GM23338 (cell line): ENCODE data around the gene AKAP13. TPM values are rescaled to one million over a fixed set of nuclear protein-coding genes. Genes with fewer than 3 reads are reported as not detected.

Source experiments
- ATAC-seq: fragments of 200-7000 bp; cut with Tn5 transposase; 3 replicates; pipeline ENCODE4 v1.9.1; 2020
- DNase-seq: peaks from one replicate; pipeline ENCODE4 v3.0.0-alpha.2; 2015; ENCODE audit warnings: low spot score
- H2AFZ ChIP-seq: fragments of 200-600 bp; sonication (generic); 2 replicates; pipeline ENCODE4 v1.8.0; 2016; ENCODE audit warnings: antibody characterized with exemption, mild to moderate bottlenecking, moderate library complexity
- H3F3A ChIP-seq: fragments of 200-600 bp; sonication (generic); replicated peaks from 2 replicates; pipeline ENCODE4 v1.8.0; 2017; ENCODE audit warnings: antibody characterized with exemption, mixed run types, low read depth
- H3K27ac ChIP-seq: fragments of 200-600 bp; sonication (generic); 2 replicates; pipeline ENCODE4 v1.6.1; 2016; ENCODE audit warnings: low read depth
- H3K27me3 ChIP-seq: fragments of 200-600 bp; sonication (generic); 2 replicates; pipeline ENCODE4 v1.8.0; 2016; ENCODE audit warnings: mild to moderate bottlenecking, mixed run types, moderate library complexity; ENCODE audit not compliant: insufficient read depth
- H3K36me3 ChIP-seq: fragments of 200-600 bp; sonication (generic); 2 replicates; pipeline ENCODE4 v1.8.0; 2016; ENCODE audit warnings: mild to moderate bottlenecking; ENCODE audit not compliant: insufficient read depth
- H3K4me1 ChIP-seq: fragments of 200-600 bp; sonication (generic); 2 replicates; pipeline ENCODE4 v1.8.0; 2016; ENCODE audit warnings: mild to moderate bottlenecking, moderate library complexity; ENCODE audit not compliant: insufficient read depth
- H3K4me2 ChIP-seq: fragments of 200-600 bp; sonication (generic); 2 replicates; pipeline ENCODE4 v1.7.1; 2017; ENCODE audit warnings: mixed run types
- H3K4me3 ChIP-seq: fragments of 200-600 bp; sonication (generic); 2 replicates; pipeline ENCODE4 v1.6.1; 2016; ENCODE audit warnings: mixed run types
- H3K79me2 ChIP-seq: fragments of 200-600 bp; sonication (generic); replicated peaks from 2 replicates; pipeline ENCODE4 v1.8.0; 2017; ENCODE audit warnings: mild to moderate bottlenecking; ENCODE audit not compliant: insufficient read depth
- H3K9me2 ChIP-seq: fragments of 200-600 bp; sonication (generic); 2 replicates; pipeline ENCODE4 v1.8.0; 2017; ENCODE audit not compliant: insufficient read depth
- H4K20me1 ChIP-seq: fragments of 200-600 bp; sonication (generic); replicated peaks from 2 replicates; pipeline ENCODE4 v1.8.0; 2017; ENCODE audit warnings: mild to moderate bottlenecking; ENCODE audit not compliant: insufficient read depth
- H3K27ac Mint-ChIP-seq: 2 replicates; pipeline ENCODE4 v1.8.0; 2020; ENCODE audit warnings: inconsistent platforms, mild to moderate bottlenecking, moderate library complexity, mixed read lengths
- H3K27me3 Mint-ChIP-seq: 3 replicates; pipeline ENCODE4 v1.8.0; 2022; ENCODE audit warnings: low read depth, mild to moderate bottlenecking, moderate library complexity, mixed read lengths, inconsistent platforms; ENCODE audit not compliant: insufficient read depth, poor library complexity
- H3K36me3 Mint-ChIP-seq: 3 replicates; pipeline ENCODE4 v1.8.0; 2021; ENCODE audit warnings: low read depth, mild to moderate bottlenecking, inconsistent platforms, moderate library complexity, mixed read lengths
- H3K4me1 Mint-ChIP-seq: 3 replicates; pipeline ENCODE4 v1.8.0; 2020; ENCODE audit warnings: mild to moderate bottlenecking, inconsistent platforms, mixed read lengths
- H3K4me3 Mint-ChIP-seq: 3 replicates; pipeline ENCODE4 v1.8.0; 2021; ENCODE audit warnings: moderate library complexity, mild to moderate bottlenecking, inconsistent platforms, mixed read lengths
- H3K9me3 Mint-ChIP-seq: 3 replicates; pipeline ENCODE4 v1.8.0; 2020; ENCODE audit warnings: moderate library complexity, mild to moderate bottlenecking, inconsistent platforms, mixed read lengths
- EZH2phosphoT487 ChIP-seq: fragments of 200-600 bp; sonication (generic); IDR thresholded peaks from one replicate; pipeline ENCODE4 v1.8.1; 2018; ENCODE audit warnings: antibody characterized with exemption; ENCODE audit not compliant: unreplicated experiment
- JUNB ChIP-seq: IDR thresholded peaks from one replicate; pipeline ENCODE4 v1.6.1; 2016; ENCODE audit warnings: antibody characterized with exemption; ENCODE audit not compliant: unreplicated experiment
- NANOG ChIP-seq: IDR thresholded peaks from 2 replicates; pipeline ENCODE4 v1.6.1; 2016; ENCODE audit warnings: antibody characterized with exemption, borderline replicate concordance
- STAT1 ChIP-seq: IDR thresholded peaks from one replicate; pipeline ENCODE4 v1.6.1; 2016; ENCODE audit warnings: antibody characterized with exemption; ENCODE audit not compliant: unreplicated experiment
- ZNF114 ChIP-seq: fragments of 250-450 bp; sonication (Bioruptor Pico); IDR thresholded peaks from 2 replicates; pipeline ENCODE4 v1.5.0; 2020; ENCODE audit warnings: mild to moderate bottlenecking, moderate library complexity
- ZNF331 ChIP-seq: fragments of 250-450 bp; sonication (Bioruptor Pico); IDR thresholded peaks from 2 replicates; pipeline ENCODE4 v1.5.0; 2020; ENCODE audit warnings: low read depth, mild to moderate bottlenecking, moderate library complexity
- polyA plus RNA-seq: library from polyadenylated mRNA; unstranded; fragments of >200 nt; fragmentation: Nextera tagmentation; extraction: Ambion mirVana; gene quantifications from 2 replicates; pipeline ENCODE4 v1.2.1, GENCODE V29; 2016
- total RNA-seq: library from RNA; depleted of rRNA; stranded (reverse); fragments of >200 nt; shearing (Covaris generic); gene quantifications from 2 replicates; pipeline ENCODE4 v1.2.3, GENCODE V29; 2014
- TF ChIP-seq, protein P1 (sequence below): IDR thresholded peaks from one replicate; pipeline ENCODE4 v1.6.1; 2018; ENCODE audit warnings: antibody characterized with exemption; ENCODE audit not compliant: unreplicated experiment
- TF ChIP-seq, protein P2 (sequence below): IDR thresholded peaks from 2 replicates; pipeline ENCODE4 v1.6.1; 2016; ENCODE audit warnings: antibody characterized with exemption
- TF ChIP-seq, protein P3 (sequence below), 2 experiments: fragments of 200-600 bp in 1 of 2; sonication (generic) in 1 of 2; conservative IDR thresholded peaks; 2 replicates each; pipeline versions ENCODE4 v1.5.1 to v1.6.1; 2016 to 2017; ENCODE audit warnings: antibody characterized with exemption in 2 of 2, low read depth in 2 of 2, mild to moderate bottlenecking in 2 of 2, moderate library complexity in 1 of 2
- TF ChIP-seq, protein P4 (sequence below): fragments of 250-450 bp; sonication (Bioruptor Pico); IDR thresholded peaks from 2 replicates; pipeline ENCODE4 v1.5.0; 2020; ENCODE audit warnings: mild to moderate bottlenecking, moderate library complexity

AKAP13 gene
- total and polyA plus RNA-seq, 2 experiments from 2014 or later: 46.2 to 60.7 TPM

DNA sequence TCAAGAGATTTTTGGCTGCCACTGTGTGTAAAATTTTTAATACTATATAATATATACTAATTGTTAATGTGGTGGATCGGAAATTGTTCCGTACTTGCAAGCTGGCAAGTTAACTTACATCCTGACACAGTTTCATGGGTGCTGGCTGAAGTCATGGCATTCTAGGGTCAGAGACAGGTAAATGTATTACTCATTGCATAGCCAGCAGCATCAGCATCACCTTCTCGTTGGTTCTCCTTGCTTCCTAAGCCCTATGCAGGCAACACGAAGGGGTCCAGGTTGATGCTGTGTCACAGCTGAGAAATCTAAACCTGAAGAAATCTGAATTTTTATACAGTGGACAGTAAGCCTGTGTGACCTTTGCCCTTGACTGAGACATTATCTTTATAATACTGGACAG, 251.6 kb downstream of the AKAP13 start:
- no peak overlapping the region for H3K27ac Mint-ChIP-seq

DNA sequence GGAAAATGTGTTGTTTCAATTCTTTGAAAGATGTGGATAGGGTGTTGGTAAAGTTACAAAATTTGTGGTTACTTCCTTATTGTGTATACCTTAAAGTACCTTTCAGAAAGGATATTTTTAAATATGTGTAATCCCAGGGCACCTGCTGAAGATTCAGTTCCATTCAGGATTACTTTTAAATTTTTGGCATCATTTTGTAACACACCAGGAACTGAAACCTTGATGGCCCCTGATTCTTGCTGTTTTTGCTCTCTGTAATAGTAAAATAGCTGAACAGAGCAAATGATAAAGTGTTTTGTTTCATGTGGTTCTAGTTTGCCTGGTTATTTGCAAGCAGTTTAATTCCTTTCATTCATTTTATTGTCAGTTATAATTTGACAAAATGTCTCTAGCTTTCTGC, 253.5 kb downstream of the AKAP13 start:
- H3F3A ChIP-seq: no peaks in the 10 kb centered on the region
- no peaks in the 10 kb centered on the region for H3K36me3 ChIP-seq
- no peaks in the 10 kb centered on the region; the same call in 1 of the 2 replicates for H3K4me1 ChIP-seq
- H4K20me1 ChIP-seq: no peaks in the 10 kb centered on the region
- H3K4me3 Mint-ChIP-seq: no peak overlapping the region
- peaks cover 5% of the 10 kb centered on the region for H3K4me1 Mint-ChIP-seq
- DNase-seq: no peak
- no peak overlapping the region for H3K4me2 ChIP-seq
- H3K79me2 ChIP-seq: no peaks in the 10 kb centered on the region; the same call in 1 of the 2 replicates
- no peak overlapping the region for H2AFZ ChIP-seq
- H3K27me3 Mint-ChIP-seq: no peaks in the 10 kb centered on the region
- no peaks in the 10 kb centered on the region for H3K9me3 Mint-ChIP-seq
- H3K4me3 ChIP-seq: no peak overlapping the region
- H3K9me2 ChIP-seq: no peaks in the 10 kb centered on the region
- no peak for ATAC-seq
- no peak overlapping the region for H3K27ac ChIP-seq
- no peaks in the 10 kb centered on the region for H3K27me3 ChIP-seq
- H3K27ac Mint-ChIP-seq: no peak overlapping the region
- no peak for TF ChIP-seq ZNF331 (CRISPR knock-in tag)
- no peak for TF ChIP-seq EZH2phosphoT487
- TF ChIP-seq, protein P1, sequence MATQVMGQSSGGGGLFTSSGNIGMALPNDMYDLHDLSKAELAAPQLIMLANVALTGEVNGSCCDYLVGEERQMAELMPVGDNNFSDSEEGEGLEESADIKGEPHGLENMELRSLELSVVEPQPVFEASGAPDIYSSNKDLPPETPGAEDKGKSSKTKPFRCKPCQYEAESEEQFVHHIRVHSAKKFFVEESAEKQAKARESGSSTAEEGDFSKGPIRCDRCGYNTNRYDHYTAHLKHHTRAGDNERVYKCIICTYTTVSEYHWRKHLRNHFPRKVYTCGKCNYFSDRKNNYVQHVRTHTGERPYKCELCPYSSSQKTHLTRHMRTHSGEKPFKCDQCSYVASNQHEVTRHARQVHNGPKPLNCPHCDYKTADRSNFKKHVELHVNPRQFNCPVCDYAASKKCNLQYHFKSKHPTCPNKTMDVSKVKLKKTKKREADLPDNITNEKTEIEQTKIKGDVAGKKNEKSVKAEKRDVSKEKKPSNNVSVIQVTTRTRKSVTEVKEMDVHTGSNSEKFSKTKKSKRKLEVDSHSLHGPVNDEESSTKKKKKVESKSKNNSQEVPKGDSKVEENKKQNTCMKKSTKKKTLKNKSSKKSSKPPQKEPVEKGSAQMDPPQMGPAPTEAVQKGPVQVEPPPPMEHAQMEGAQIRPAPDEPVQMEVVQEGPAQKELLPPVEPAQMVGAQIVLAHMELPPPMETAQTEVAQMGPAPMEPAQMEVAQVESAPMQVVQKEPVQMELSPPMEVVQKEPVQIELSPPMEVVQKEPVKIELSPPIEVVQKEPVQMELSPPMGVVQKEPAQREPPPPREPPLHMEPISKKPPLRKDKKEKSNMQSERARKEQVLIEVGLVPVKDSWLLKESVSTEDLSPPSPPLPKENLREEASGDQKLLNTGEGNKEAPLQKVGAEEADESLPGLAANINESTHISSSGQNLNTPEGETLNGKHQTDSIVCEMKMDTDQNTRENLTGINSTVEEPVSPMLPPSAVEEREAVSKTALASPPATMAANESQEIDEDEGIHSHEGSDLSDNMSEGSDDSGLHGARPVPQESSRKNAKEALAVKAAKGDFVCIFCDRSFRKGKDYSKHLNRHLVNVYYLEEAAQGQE: no peak
- no peak for TF ChIP-seq STAT1
- no peak for TF ChIP-seq NANOG
- TF ChIP-seq, protein P2, sequence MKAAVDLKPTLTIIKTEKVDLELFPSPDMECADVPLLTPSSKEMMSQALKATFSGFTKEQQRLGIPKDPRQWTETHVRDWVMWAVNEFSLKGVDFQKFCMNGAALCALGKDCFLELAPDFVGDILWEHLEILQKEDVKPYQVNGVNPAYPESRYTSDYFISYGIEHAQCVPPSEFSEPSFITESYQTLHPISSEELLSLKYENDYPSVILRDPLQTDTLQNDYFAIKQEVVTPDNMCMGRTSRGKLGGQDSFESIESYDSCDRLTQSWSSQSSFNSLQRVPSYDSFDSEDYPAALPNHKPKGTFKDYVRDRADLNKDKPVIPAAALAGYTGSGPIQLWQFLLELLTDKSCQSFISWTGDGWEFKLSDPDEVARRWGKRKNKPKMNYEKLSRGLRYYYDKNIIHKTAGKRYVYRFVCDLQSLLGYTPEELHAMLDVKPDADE: no peak
- TF ChIP-seq, protein P3, sequence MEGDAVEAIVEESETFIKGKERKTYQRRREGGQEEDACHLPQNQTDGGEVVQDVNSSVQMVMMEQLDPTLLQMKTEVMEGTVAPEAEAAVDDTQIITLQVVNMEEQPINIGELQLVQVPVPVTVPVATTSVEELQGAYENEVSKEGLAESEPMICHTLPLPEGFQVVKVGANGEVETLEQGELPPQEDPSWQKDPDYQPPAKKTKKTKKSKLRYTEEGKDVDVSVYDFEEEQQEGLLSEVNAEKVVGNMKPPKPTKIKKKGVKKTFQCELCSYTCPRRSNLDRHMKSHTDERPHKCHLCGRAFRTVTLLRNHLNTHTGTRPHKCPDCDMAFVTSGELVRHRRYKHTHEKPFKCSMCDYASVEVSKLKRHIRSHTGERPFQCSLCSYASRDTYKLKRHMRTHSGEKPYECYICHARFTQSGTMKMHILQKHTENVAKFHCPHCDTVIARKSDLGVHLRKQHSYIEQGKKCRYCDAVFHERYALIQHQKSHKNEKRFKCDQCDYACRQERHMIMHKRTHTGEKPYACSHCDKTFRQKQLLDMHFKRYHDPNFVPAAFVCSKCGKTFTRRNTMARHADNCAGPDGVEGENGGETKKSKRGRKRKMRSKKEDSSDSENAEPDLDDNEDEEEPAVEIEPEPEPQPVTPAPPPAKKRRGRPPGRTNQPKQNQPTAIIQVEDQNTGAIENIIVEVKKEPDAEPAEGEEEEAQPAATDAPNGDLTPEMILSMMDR (conservative IDR thresholded peaks at IDR 0.05; ENCODE audit: low read depth in 2 of 2): no peak
- TF ChIP-seq, protein P4, sequence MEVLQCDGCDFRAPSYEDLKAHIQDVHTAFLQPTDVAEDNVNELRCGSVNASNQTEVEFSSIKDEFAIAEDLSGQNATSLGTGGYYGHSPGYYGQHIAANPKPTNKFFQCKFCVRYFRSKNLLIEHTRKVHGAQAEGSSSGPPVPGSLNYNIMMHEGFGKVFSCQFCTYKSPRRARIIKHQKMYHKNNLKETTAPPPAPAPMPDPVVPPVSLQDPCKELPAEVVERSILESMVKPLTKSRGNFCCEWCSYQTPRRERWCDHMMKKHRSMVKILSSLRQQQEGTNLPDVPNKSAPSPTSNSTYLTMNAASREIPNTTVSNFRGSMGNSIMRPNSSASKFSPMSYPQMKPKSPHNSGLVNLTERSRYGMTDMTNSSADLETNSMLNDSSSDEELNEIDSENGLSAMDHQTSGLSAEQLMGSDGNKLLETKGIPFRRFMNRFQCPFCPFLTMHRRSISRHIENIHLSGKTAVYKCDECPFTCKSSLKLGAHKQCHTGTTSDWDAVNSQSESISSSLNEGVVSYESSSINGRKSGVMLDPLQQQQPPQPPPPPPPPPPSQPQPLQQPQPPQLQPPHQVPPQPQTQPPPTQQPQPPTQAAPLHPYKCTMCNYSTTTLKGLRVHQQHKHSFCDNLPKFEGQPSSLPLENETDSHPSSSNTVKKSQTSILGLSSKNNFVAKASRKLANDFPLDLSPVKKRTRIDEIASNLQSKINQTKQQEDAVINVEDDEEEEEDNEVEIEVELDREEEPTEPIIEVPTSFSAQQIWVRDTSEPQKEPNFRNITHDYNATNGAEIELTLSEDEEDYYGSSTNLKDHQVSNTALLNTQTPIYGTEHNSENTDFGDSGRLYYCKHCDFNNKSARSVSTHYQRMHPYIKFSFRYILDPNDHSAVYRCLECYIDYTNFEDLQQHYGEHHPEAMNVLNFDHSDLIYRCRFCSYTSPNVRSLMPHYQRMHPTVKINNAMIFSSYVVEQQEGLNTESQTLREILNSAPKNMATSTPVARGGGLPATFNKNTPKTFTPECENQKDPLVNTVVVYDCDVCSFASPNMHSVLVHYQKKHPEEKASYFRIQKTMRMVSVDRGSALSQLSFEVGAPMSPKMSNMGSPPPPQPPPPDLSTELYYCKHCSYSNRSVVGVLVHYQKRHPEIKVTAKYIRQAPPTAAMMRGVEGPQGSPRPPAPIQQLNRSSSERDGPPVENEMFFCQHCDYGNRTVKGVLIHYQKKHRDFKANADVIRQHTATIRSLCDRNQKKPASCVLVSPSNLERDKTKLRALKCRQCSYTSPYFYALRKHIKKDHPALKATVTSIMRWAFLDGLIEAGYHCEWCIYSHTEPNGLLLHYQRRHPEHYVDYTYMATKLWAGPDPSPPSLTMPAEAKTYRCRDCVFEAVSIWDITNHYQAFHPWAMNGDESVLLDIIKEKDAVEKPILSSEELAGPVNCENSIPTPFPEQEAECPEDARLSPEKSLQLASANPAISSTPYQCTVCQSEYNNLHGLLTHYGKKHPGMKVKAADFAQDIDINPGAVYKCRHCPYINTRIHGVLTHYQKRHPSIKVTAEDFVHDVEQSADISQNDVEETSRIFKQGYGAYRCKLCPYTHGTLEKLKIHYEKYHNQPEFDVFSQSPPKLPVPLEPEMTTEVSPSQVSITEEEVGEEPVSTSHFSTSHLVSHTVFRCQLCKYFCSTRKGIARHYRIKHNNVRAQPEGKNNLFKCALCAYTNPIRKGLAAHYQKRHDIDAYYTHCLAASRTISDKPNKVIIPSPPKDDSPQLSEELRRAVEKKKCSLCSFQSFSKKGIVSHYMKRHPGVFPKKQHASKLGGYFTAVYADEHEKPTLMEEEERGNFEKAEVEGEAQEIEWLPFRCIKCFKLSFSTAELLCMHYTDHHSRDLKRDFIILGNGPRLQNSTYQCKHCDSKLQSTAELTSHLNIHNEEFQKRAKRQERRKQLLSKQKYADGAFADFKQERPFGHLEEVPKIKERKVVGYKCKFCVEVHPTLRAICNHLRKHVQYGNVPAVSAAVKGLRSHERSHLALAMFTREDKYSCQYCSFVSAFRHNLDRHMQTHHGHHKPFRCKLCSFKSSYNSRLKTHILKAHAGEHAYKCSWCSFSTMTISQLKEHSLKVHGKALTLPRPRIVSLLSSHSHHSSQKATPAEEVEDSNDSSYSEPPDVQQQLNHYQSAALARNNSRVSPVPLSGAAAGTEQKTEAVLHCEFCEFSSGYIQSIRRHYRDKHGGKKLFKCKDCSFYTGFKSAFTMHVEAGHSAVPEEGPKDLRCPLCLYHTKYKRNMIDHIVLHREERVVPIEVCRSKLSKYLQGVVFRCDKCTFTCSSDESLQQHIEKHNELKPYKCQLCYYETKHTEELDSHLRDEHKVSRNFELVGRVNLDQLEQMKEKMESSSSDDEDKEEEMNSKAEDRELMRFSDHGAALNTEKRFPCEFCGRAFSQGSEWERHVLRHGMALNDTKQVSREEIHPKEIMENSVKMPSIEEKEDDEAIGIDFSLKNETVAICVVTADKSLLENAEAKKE (CRISPR knock-in tag): no peak
- no peak for TF ChIP-seq ZNF114 (CRISPR knock-in tag)
- no peaks in the 10 kb centered on the region for H3K36me3 Mint-ChIP-seq

More for the DNA sequence above, 251.6 kb downstream of the AKAP13 start:
- Mint-ChIP-seq H3K4me1 (peaks cover 7% of the 10 kb centered on the region; the same call in 1 of the 3 replicates), H3K4me3 (no peak overlapping the region), H3K27me3 (no peaks in the 10 kb centered on the region), H3K9me3 (no peaks in the 10 kb centered on the region), H3K36me3 (no peaks in the 10 kb centered on the region)
- Histone ChIP-seq H3K9me2 (no peaks in the 10 kb centered on the region), H3K36me3 (no peaks in the 10 kb centered on the region), H3K4me3 (no peak overlapping the region), H3F3A (no peaks in the 10 kb centered on the region), H3K27ac (no peak overlapping the region), H4K20me1 (no peaks in the 10 kb centered on the region; the same call in 1 of the 2 replicates), H3K4me2 (no peak overlapping the region), H3K27me3 (no peaks in the 10 kb centered on the region), H3K4me1 (no peaks in the 10 kb centered on the region), H3K79me2 (no peaks in the 10 kb centered on the region; the same call in 1 of the 2 replicates), H2AFZ (no peak overlapping the region)
- ATAC-seq: no peak
- DNase-seq: no peak
- TF ChIP-seq JUNB (no peak), ZNF331 (CRISPR knock-in tag) (no peak)
